ENCODE results near the gene HPCAL1. TPM values are rescaled to one million over a fixed set of nuclear protein-coding genes. Genes with fewer than 3 reads are reported as not detected.

Gene HPCAL1
- total RNA-seq, 4 donors from 2014 or later = 11.1 to 122 (median 48.9) TPM

DNA sequence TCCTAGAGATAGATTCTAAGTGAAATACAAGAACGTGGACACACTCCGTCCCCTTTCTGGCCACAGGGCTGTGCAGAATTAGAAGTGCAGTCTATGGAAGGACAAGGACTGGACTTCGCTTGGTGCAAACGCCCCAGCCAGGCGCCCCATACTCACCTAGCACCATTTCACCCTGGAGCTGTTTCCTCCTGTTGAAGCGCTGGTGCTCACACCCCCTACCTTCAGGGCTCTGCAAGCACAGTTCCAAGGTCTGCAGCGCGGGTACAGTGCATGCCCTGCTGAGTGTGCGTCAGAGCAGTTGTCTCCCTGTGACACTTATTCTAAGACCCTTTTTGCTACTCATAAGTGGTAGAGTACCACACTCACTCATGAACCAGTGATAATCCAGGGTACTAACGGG is 3.0 kb downstream of the HPCAL1 start:
- intact Hi-C loops (cut with DNase I; ENCODE audit: low total_unique reads) = loop anchor here (10.0 kb wide), 1 partner anchor 99 kb away; no protein-coding TSS in a partner anchor
- DNase-seq = no peak
- Histone ChIP-seq H3K27me3 (no peaks in the 10 kb centered on the region), H3K4me1 (peaks cover 0 to 5% of the 10 kb centered on the region in 2 donors), H3K36me3 (no peaks in the 10 kb centered on the region), H3K4me3 (no peak overlapping the region), H3K9me3 (no peaks in the 10 kb centered on the region), H3K27ac (peak overlapping the region; percentile 86 to 89)
- TF ChIP-seq POLR2A (IDR thresholded peaks at IDR 0.05) (no peak), CTCF (IDR thresholded peaks at IDR 0.05) (no peak)

- peak in 1 of 2 donors; percentile 39 for DNase-seq
- intact Hi-C loops (cut with DNase I; ENCODE audit: low total_unique reads) = loop anchor here (10.0 kb wide), 1 partner anchor 98 kb away; no protein-coding TSS in a partner anchor
- Histone ChIP-seq H3K36me3 (no peaks in the 10 kb centered on the region), H3K9me3 (no peaks in the 10 kb centered on the region), H3K27me3 (no peaks in the 10 kb centered on the region), H3K4me1 (peaks cover 0 to 5% of the 10 kb centered on the region in 2 donors), H3K27ac (peak overlapping the region in 1 of 2 donors; percentile 51), H3K4me3 (no peak overlapping the region)
- TF ChIP-seq POLR2A (IDR thresholded peaks at IDR 0.05) (no peak), CTCF (IDR thresholded peaks at IDR 0.05) (no peak)
Measured at GRCh38 chr2:10306901-10307463, 4.3 kb downstream of the HPCAL1 start.

- no peak for DNase-seq
- Histone ChIP-seq H3K27ac (peak overlapping the region; percentile 15 to 51), H3K9me3 (no peaks in the 10 kb centered on the region), H3K36me3 (no peaks in the 10 kb centered on the region), H3K4me3 (no peak overlapping the region), H3K4me1 (peaks cover 0 to 5% of the 10 kb centered on the region in 2 donors), H3K27me3 (no peaks in the 10 kb centered on the region)
- intact Hi-C loops (cut with DNase I; ENCODE audit: low total_unique reads) = loop anchor here (10.0 kb wide), 1 partner anchor 97 kb away; no protein-coding TSS in a partner anchor
- no peak for TF ChIP-seq CTCF (IDR thresholded peaks at IDR 0.05)
- no peak for TF ChIP-seq POLR2A (IDR thresholded peaks at IDR 0.05)
Measured at GRCh38 chr2:10307561-10308156, 5.0 kb downstream of the HPCAL1 start.

DNA sequence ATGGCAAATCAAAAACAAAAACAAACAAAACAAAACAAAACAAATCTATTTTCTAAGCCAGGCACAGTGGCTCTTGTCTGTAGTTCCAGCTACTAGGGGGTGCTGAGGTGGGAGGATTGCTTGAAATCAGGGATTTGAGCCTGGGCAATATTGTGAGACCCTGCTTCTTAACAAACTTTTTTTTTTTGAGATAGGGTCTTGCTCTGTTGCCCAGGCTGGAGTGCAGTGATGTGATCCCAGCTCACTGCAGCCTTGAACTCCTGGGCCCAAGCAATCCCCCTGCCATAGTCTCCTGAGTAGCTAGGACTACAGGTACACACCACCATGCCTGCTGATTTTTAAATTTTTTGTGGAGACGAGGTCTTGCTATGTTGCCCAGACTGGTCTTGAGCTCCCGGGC is 6.2 kb downstream of the HPCAL1 start:
- H3K27me3 ChIP-seq = no peaks in the 10 kb centered on the region
- no peak for TF ChIP-seq POLR2A (IDR thresholded peaks at IDR 0.05)
- TF ChIP-seq CTCF (IDR thresholded peaks at IDR 0.05) = no peak
- H3K9me3 ChIP-seq = no peaks in the 10 kb centered on the region
- intact Hi-C loops (cut with DNase I; ENCODE audit: low total_unique reads) = loop anchor here (10.0 kb wide), 1 partner anchor 96 kb away; no protein-coding TSS in a partner anchor
- H3K27ac ChIP-seq = no peak overlapping the region
- DNase-seq = no peak
- no peaks in the 10 kb centered on the region for H3K36me3 ChIP-seq
- no peak overlapping the region for H3K4me3 ChIP-seq
- peaks cover 0 to 5% of the 10 kb centered on the region in 2 donors for H3K4me1 ChIP-seq

GRCh38 chr2:10309286-10309685 is 6.6 kb downstream of the HPCAL1 start:
- H3K36me3 ChIP-seq = no peaks in the 10 kb centered on the region
- intact Hi-C loops (cut with DNase I; ENCODE audit: low total_unique reads) = loop anchor here (10.0 kb wide), 1 partner anchor 96 kb away; no protein-coding TSS in a partner anchor
- H3K27ac ChIP-seq = no peak overlapping the region
- no peak overlapping the region for H3K4me3 ChIP-seq
- no peak for TF ChIP-seq CTCF (IDR thresholded peaks at IDR 0.05)
- no peak for DNase-seq
- no peaks in the 10 kb centered on the region for H3K27me3 ChIP-seq
- H3K9me3 ChIP-seq = no peaks in the 10 kb centered on the region
- H3K4me1 ChIP-seq = peaks cover 0 to 5% of the 10 kb centered on the region in 2 donors
